SK-N-SH (cell line): ENCODE results near the gene TIMM23B. TPM values are rescaled to one million over a fixed set of nuclear protein-coding genes. Genes with fewer than 3 reads are reported as not detected.
A peak's percentile ranks its signal among the peaks of the same experiment; 100 is the strongest.
"Not testable (repeated sequence)": the region's sequence is repeated elsewhere in the genome, so short reads cannot be mapped to it uniquely, and the experiment has no call there.

Source experiments
- CTCF ChIA-PET: fragments of 300-600, 350-600 bp; formaldehyde crosslinking; extraction: SDS; loops from one replicate; lab custom pipeline; 2021; lab: Yijun Ruan, JAX
- POLR2A ChIA-PET: fragments of 350-600 bp; sonication (Branson Sonifier 250); formaldehyde crosslinking; extraction: SDS; loops from one replicate; lab custom pipeline; 2020; ENCODE audit warnings: antibody characterized with exemption, inconsistent platforms; lab: Yijun Ruan, JAX
- DNase-seq: peaks from one replicate; pipeline ENCODE4 v3.0.0; 2012
- H2AFZ ChIP-seq: fragments of 200-600 bp; sonication (generic); 2 replicates; pipeline ENCODE4 v1.8.1; 2016; ENCODE audit warnings: antibody characterized with exemption, mild to moderate bottlenecking, low read depth
- H3F3A ChIP-seq: fragments of 200-600 bp; sonication (generic); replicated peaks from 2 replicates; pipeline ENCODE3; 2016; ENCODE audit warnings: antibody characterized with exemption, mild to moderate bottlenecking; ENCODE audit not compliant: insufficient read depth
- H3K27ac ChIP-seq, 2 experiments: fragments of 200-500 bp in 1 of 2; fragments of 200-600 bp in 1 of 2; sonication (Bioruptor generic) in 1 of 2; sonication (generic), shearing (Covaris generic) in 1 of 2; 2 replicates each; pipeline versions ENCODE4 v1.5.1 to v1.6.1; 2014 to 2016; ENCODE audit warnings: low read depth in 2 of 2, inconsistent platforms in 1 of 2, low read length in 1 of 2, mild to moderate bottlenecking in 1 of 2, mixed read lengths in 1 of 2
- H3K27me3 ChIP-seq: fragments of 200-600 bp; sonication (generic), shearing (Covaris generic); 2 replicates; pipeline ENCODE4 v1.6.1; 2016; ENCODE audit warnings: mixed run types; ENCODE audit not compliant: insufficient read depth
- H3K36me3 ChIP-seq, 2 experiments: fragments of 200-500 bp in 1 of 2; fragments of 200-600 bp in 1 of 2; sonication (Bioruptor generic) in 1 of 2; sonication (generic) in 1 of 2; replicated peaks in 1 of 2; 2 replicates each; pipeline versions ENCODE3 to v1.5.1; 2014 to 2016; ENCODE audit warnings: low read length in 1 of 2, mild to moderate bottlenecking in 1 of 2; ENCODE audit not compliant: insufficient read depth in 2 of 2, control insufficient read depth in 1 of 2
- H3K4me1 ChIP-seq, 2 experiments: fragments of 200-500 bp in 1 of 2; fragments of 200-600 bp in 1 of 2; sonication (Bioruptor generic) in 1 of 2; sonication (generic), shearing (Covaris generic) in 1 of 2; 2 replicates each; pipeline versions ENCODE4 v1.5.1 to v1.6.1; 2014 to 2016; ENCODE audit warnings: low read depth in 1 of 2, low read length in 1 of 2, mixed run types in 1 of 2; ENCODE audit not compliant: insufficient read depth in 2 of 2, control insufficient read depth in 1 of 2
- H3K4me2 ChIP-seq: fragments of 200-600 bp; sonication (generic), shearing (Covaris generic); 2 replicates; pipeline ENCODE4 v1.6.1; 2017; ENCODE audit warnings: mixed run types
- H3K4me3 ChIP-seq, 2 experiments: fragments of 200-500 bp in 1 of 2; fragments of 200-600 bp in 1 of 2; sonication (Bioruptor generic) in 1 of 2; sonication (generic), shearing (Covaris generic) in 1 of 2; 2 replicates each; pipeline versions ENCODE4 v1.5.1 to v1.8.1; 2014 to 2016; ENCODE audit warnings: low read depth in 2 of 2, inconsistent platforms in 1 of 2, low read length in 1 of 2, mild to moderate bottlenecking in 1 of 2, mixed read lengths in 1 of 2, moderate library complexity in 1 of 2
- H3K79me2 ChIP-seq: fragments of 200-600 bp; sonication (generic); 2 replicates; pipeline ENCODE4 v1.8.1; 2017; ENCODE audit warnings: mild to moderate bottlenecking; ENCODE audit not compliant: insufficient read depth
- H3K9ac ChIP-seq: fragments of 200-600 bp; sonication (generic); 2 replicates; pipeline ENCODE4 v1.6.1; 2017; ENCODE audit warnings: mixed run types
- H3K9me2 ChIP-seq: fragments of 200-600 bp; sonication (generic); 2 replicates; pipeline ENCODE4 v1.6.1; 2017; ENCODE audit warnings: mixed run types
- H3K9me3 ChIP-seq: fragments of 200-600 bp; sonication (generic); 2 replicates; pipeline ENCODE4 v1.6.1; 2017; ENCODE audit warnings: mixed run types, mild to moderate bottlenecking, moderate library complexity
- H4K20me1 ChIP-seq: fragments of 200-600 bp; sonication (generic); 2 replicates; pipeline ENCODE4 v1.6.1; 2017; ENCODE audit warnings: mild to moderate bottlenecking, mixed run types; ENCODE audit not compliant: insufficient read depth
- WGBS: methylation state at CpG from one replicate; pipeline ENCODE4 v1.1.6; 2017; ENCODE audit warnings: low lambda C conversion rate; 5-methylcytosine and 5-hydroxymethylcytosine counted together
- polyA plus RNA-seq, 3 experiments: library from polyadenylated mRNA; depleted of rRNA; stranded (reverse); fragments of >200 nt; gene quantifications; 2 replicates each; pipeline ENCODE4 v1.2.3, GENCODE V29; 2012

Gene TIMM23B
- polyA plus RNA-seq, 1 of the 3 experiments (the other 2 are of a cell fraction) = 17.4 TPM

DNA sequence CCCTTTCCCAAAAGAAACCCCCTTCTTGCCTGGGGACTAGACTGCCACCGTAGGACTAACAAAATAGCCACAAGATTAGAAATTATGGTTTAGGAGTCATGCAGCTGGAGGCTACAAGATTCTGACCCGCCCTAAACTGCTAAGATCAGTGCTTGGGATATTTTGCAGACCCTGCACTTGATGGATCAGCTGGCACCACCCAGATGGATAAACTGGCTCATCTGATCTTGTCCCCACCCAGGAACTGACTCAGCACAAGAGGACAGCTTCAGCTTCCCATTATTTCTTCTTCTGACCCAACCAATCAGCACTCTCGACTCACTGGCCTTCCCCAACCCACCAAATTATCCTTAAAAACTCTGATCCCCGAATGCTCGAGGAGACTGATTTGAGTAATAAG, 10.6 kb upstream of the TIMM23B start:
- H3K36me3 ChIP-seq, H3K27ac ChIP-seq, H2AFZ ChIP-seq, H3K9me3 ChIP-seq, H3K4me2 ChIP-seq, DNase-seq, H3K4me3 ChIP-seq, H3F3A ChIP-seq, H3K4me1 ChIP-seq, H3K27me3 ChIP-seq, H4K20me1 ChIP-seq, CTCF ChIA-PET, POLR2A ChIA-PET, H3K9me2 ChIP-seq, H3K9ac ChIP-seq: not testable (repeated sequence)
- 95% methylated on average over 5 of the region's 5 CpGs for WGBS
- H3K79me2 ChIP-seq = peaks cover 13% of the 10 kb centered on the region

DNA sequence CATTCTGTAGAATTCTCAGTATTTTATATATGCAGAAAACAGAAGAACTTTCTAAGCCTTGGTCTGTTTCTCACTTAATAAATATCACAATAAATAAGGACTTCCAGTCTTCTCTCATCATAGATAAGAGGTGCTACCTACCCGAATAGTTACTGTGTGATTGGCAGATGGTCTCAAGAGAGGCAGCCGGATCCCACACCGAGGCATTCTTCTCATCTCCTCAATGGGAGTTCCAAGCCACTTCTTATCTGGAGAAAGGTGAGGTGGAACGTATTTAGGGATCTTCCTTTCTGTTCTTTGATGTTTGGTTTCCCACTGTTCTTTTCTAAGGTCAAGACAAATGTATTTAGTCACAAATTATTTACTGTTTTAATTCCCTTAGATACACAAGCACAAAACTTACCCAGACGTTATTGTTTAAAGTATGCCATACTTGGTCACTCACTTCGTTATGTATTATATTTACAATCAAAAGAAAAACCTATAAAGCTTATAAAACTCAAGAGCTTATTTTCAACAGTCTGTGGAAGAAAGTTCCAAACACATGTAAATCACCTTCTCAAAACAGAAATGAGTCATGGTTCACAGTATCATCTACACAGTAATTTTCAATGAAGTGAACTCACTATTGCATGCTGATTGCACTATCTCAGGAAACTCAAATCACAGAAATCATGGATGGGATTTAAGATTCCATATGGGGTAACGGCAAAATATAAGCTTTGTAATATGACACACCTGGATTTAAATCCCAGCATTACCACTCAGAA, 9.7 kb upstream of the TIMM23B start:
- H3K9me3 ChIP-seq, CTCF ChIA-PET, H2AFZ ChIP-seq, H3K27ac ChIP-seq, POLR2A ChIA-PET, H3K36me3 ChIP-seq, H3K27me3 ChIP-seq, H3K9ac ChIP-seq, H3K4me1 ChIP-seq, H3F3A ChIP-seq, H4K20me1 ChIP-seq, DNase-seq, H3K4me3 ChIP-seq, H3K9me2 ChIP-seq, H3K4me2 ChIP-seq: not testable (repeated sequence)
- peaks cover 22% of the 10 kb centered on the region for H3K79me2 ChIP-seq
- 81% methylated on average over 7 of the region's 7 CpGs for WGBS

DNA sequence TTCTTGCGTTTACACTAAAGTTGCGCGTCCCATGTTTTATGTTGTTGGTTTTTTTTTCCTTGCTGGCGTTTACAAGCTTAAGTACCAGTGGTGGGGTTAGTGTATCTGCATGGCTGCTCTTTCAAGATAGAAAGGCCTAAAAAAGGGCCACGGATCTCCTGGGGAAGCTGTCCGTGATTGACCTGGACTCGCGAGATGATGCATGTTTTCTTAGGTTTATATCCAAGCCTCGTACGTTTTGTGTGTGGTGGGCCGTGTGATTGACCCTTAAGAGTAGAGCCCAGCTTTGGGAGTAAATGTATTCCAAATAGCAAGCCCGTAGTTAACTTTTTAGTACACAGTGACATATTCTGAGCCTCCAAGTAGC, 469 bp downstream of the TIMM23B start:
- H4K20me1 ChIP-seq, H3K27me3 ChIP-seq, H3K4me1 ChIP-seq, DNase-seq, POLR2A ChIA-PET, H3K9me3 ChIP-seq, H3F3A ChIP-seq, H3K9me2 ChIP-seq: not testable (repeated sequence)
- Histone ChIP-seq H3K4me2 (peak overlapping the region; percentile 87), H3K36me3 (peaks cover 5 to 15% of the 10 kb centered on the region in 2 experiments), H3K4me3 (peak overlapping the region; percentile 55 to 95), H2AFZ (peak overlapping the region; percentile 78), H3K27ac (peak overlapping the region; percentile 45 to 65), H3K9ac (peak overlapping the region; percentile 89), H3K79me2 (peaks cover 80% of the 10 kb centered on the region)
- CTCF ChIA-PET = interaction anchor here (1.1 to 1.7 kb wide), 2 partner anchors 347 to 349 kb away, joined by 3 read pairs; no protein-coding TSS in a partner anchor
- WGBS = 0% methylated on average over 12 of the region's 12 CpGs

DNA sequence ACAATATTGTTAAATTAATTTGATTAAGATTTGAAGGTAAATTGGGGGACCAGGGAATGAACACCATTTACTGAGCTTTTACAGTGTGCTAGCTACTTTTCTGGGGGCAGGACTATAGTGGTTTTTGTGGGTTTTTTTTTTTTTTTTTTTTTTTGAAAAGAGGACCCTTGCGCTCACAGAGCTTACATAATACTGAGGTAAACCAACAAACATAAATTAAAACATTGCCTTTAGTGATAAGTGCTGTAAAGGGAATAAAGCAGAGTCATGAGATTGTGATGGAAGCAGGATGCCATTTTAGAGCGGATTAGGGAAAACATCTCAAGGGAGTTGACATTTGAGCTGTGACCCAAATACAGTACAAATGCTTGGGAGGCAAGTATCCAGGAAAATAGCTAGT, 1.8 kb downstream of the TIMM23B start:
- WGBS = 98% methylated on average over 2 of the region's 2 CpGs
- H3F3A ChIP-seq, H3K9ac ChIP-seq, H4K20me1 ChIP-seq, POLR2A ChIA-PET, H3K27me3 ChIP-seq, H3K27ac ChIP-seq, H2AFZ ChIP-seq, H3K9me3 ChIP-seq, H3K4me3 ChIP-seq, H3K4me1 ChIP-seq, CTCF ChIA-PET, H3K9me2 ChIP-seq, DNase-seq: not testable (repeated sequence)
- Histone ChIP-seq H3K4me2 (peak overlapping the region; percentile 87), H3K36me3 (peaks cover 5 to 19% of the 10 kb centered on the region in 2 experiments), H3K79me2 (peaks cover 77% of the 10 kb centered on the region)

DNA sequence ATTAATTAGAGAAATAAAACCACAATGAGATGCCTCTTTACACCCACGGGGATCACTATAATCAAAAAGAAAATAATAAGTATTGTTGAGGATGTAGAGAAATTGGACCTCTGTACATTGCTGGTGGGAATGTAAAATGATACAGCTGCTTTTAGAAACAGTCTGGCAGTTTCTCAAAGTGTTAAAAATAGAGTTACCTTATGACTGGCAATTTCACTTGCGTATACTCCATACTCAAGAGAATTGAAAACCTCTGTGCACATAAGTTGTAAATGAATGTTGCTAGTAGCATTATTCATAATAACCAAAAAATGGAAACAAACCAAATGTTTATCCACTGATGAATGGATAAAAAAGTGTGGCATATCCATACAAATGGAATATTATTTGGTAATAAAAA, 6.3 kb downstream of the TIMM23B start:
- DNase-seq, H3K4me3 ChIP-seq, H3K9me3 ChIP-seq, H3K27ac ChIP-seq, H3K9ac ChIP-seq, CTCF ChIA-PET, H4K20me1 ChIP-seq, H3K27me3 ChIP-seq, H2AFZ ChIP-seq, POLR2A ChIA-PET, H3F3A ChIP-seq, H3K4me2 ChIP-seq, H3K4me1 ChIP-seq, H3K9me2 ChIP-seq: not testable (repeated sequence)
- Histone ChIP-seq H3K36me3 (peaks cover 5 to 31% of the 10 kb centered on the region in 2 experiments), H3K79me2 (peaks cover 48% of the 10 kb centered on the region)
- 100% methylated on average over 1 of the region's 2 CpGs for WGBS

DNA sequence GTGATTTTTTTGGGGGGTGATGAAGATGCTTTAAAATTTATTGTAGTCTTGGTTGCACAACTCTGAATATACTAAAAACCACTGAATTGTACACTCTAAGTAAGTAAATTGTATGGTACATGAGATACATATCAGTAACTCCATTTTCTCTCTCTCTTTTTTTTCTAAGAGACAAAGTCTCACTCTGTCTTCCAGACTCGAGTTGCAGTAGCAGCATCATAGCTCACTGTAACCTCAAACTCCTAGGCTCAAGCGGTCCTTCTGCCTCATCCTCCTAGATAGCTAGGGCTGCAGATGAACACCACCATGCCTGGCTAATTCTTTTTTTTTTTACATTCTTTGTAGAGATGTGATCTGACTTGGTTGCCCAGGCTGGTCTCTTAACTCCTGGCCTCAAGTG, 6.9 kb downstream of the TIMM23B start:
- CTCF ChIA-PET, H4K20me1 ChIP-seq, H3K4me2 ChIP-seq, DNase-seq, H2AFZ ChIP-seq, H3K9me2 ChIP-seq, H3K9ac ChIP-seq, H3K4me1 ChIP-seq, H3K4me3 ChIP-seq, H3K9me3 ChIP-seq, H3F3A ChIP-seq, H3K27me3 ChIP-seq, POLR2A ChIA-PET, H3K27ac ChIP-seq: not testable (repeated sequence)
- Histone ChIP-seq H3K36me3 (peaks cover 4 to 31% of the 10 kb centered on the region in 2 experiments), H3K79me2 (peaks cover 43% of the 10 kb centered on the region)
- WGBS = 61% methylated on average over 2 of the region's 2 CpGs
